GM08714 (cell line): ENCODE measurements around the gene BGLAP.
"Not testable (repeated sequence)": the region's sequence is repeated elsewhere in the genome, so short reads cannot be mapped to it uniquely, and the experiment has no call there.

Experiments used
- H3K4me3 ChIP-seq: fragments of 200-500 bp; sonication (Bioruptor generic); 2 replicates; pipeline ENCODE4 v1.5.1; 2014; ENCODE audit warnings: mild to moderate bottlenecking, low read length, inconsistent platforms
- ZNF274 ChIP-seq: IDR thresholded peaks from 2 replicates; pipeline ENCODE4 v1.6.1; 2012; ENCODE audit warnings: mild to moderate bottlenecking, low read depth, low read length

Gene BGLAP

DNA sequence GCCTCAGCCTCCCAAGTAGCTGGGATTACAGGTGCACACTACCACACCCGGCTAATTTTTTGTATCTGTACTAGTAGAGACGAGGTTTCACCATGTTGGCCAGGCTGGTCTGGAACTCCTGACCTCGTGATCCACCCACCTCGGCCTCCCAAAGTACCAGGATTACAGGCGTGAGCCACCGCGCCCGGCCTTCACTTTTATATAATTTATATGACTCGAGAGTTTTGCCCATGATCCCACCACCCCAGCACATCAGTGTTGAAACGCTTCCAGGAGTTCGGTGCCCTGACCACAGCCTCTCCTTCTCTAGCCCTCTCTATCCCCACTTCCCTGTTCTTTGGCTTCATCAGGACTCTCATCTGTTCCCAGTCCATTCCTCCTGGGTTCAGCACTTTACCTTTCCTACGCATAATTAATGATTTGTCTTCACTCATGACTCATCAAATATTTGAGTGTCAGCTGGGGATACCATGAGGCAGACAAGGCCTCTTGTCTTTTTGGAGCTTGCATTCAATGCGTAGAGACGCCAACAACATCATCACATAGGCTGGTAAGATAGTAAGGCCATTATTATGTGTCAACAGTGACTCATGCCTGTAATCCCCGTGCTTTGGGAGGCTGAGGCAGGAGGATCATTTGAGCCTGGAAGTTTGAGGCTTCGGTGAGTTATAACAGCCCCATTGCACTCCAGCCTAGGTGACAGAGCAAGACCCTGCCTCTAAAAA is 27.8 kb upstream of the BGLAP start:
- peak overlapping the region; percentile 89 for H3K4me3 ChIP-seq
- TF ChIP-seq ZNF274, result no peak

DNA sequence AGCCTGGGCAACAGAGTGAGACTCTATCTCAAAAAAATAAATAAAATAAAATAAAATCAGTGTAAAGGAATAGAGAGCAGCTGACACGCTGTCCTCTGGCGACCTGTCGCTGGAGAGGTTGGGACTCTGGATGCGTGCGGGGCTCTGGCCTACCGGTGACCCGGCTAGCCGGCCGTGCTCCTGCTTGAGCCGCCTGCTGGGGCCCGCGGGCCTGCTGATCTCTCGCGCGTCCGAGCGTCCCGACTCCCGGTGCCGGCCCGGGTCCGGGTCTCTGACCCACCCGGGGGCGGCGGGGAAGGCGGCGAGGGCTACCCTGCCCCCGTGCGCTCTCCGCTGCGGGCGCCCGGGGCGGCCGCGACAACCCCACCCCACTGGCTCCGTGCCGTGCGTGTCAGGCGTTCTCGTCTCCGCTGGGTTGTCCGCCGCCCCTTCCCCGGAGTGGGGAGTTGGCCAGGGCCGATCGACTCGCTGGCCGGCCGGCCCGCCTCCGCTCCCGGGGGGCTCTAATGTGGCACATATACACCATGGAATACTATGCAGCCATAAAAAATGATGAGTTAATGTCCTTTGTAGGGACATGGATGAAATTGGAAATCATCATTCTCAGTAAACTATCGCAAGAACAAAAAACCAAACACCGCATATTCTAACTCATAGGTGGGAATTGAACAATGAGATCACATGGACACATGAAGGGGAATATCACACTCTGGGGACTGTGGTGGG is 25.5 kb upstream of the BGLAP start:
- not testable (repeated sequence) for H3K4me3 ChIP-seq

DNA sequence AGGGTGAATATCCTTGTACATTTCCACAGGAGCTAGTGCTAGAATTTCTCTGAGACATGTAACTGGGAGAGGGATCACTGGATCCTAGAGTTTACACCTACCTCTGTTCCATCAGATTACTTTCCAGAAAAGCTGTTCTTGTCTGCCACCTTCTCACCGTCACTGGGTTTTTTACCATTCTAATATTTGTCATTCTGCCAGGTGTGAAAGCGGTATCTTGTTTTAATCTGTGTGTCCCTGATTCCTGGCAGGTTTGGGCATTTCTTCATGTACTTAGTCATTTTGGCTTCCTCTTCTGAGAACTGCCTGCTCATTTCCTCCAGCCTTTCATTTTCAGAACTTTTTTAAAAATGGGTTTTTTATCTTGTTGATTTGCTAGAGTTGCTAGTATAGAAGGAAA is 24.1 kb upstream of the BGLAP start:
- TF ChIP-seq ZNF274, result no peak
- H3K4me3 ChIP-seq, result peak overlapping the region; percentile 18; the same call in 1 of the 2 replicates

DNA sequence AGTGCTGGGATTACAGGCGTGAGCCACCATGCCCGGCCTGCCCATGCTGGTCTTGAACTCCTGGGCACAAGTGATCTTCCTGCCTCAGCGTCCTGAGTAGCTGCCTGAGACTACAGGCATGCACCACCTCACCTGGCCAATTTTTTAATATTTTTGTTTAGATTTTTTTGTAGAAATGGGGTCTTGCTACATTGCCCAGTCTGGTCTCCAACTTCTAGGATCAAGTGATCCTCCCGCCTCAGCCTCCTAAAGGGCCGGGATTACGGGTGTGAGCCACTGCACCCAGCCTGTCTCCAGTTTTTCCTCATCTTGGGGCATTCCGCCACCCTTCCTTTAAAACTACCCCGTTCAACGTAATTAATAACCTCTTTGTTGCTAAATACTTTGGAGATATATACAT is 21.8 kb upstream of the BGLAP start:
- H3K4me3 ChIP-seq, result no peak overlapping the region
- no peak for TF ChIP-seq ZNF274

DNA sequence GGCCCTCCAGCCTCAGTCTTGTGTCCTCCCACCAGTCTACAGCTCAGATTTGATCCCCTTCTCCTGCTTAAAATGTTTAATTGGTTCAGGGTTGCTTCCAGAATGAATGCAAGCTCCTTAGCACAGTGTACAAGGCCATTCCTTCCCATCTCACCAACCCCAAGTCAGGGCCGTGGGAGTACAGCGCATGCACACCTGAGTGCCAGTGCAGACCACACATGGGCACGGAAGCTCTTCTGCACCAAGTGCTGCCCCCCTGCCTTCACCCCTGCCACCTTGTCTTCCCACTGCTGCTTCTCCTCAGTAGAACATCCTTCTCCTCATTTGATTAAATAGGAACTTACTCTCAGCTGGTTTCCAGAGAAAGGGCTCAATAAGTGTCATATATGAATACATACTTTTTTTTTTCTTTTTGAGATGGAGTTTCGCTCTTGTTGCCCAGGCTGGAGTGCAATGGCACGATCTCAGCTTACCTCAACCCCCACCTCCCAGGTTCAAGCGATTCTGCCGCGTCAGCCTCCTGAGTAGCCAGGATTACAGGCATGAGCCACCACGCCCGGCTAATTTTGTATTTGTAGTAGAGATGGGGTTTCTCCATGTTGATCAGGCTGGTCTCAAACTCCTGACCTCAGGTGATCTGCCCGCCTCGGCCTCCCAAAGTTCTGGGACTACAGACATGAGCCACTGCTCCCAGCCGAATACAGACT is 19.8 kb upstream of the BGLAP start:
- TF ChIP-seq ZNF274, result no peak
- no peak overlapping the region for H3K4me3 ChIP-seq

DNA sequence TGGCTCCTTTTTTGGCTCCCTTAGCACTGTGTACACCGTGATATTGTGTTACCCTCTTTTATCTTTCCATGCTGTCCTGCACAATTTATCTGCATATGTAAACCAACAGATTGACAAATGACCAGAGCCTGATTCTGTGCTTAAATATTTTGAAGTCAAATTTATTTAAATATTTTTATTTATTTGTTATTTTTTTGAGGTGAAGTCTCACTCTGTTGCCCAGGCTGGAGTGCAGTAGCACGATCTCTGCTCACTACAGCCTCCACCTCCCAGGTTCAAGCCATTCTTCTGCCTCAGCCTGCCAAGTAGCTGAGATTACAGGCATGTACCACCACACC is 16.3 kb upstream of the BGLAP start:
- no peak for TF ChIP-seq ZNF274
- peak overlapping the region; percentile 32; the same call in 1 of the 2 replicates for H3K4me3 ChIP-seq

DNA sequence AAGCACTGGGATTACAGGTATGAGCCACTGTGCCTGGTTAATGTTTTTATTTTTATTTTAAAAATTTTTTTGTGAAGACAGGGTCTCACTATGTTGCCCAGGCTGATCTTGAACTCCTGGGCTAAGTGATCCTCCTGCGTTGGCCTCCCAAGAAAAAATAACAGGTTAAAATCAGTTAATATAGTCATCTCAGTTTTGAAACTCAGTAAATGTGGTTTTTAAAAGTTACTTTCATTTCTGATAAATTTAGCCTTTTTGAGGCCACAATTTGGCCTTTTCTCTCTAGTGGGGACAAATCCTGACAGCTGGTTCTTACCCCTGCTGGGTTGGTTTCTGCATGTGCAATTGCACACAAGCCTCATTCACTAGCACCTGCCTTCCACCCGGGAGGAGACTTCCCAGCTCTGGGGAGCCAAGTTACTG is 15.9 kb upstream of the BGLAP start:
- no peak for TF ChIP-seq ZNF274
- peak overlapping the region; percentile 32; the same call in 1 of the 2 replicates for H3K4me3 ChIP-seq

DNA sequence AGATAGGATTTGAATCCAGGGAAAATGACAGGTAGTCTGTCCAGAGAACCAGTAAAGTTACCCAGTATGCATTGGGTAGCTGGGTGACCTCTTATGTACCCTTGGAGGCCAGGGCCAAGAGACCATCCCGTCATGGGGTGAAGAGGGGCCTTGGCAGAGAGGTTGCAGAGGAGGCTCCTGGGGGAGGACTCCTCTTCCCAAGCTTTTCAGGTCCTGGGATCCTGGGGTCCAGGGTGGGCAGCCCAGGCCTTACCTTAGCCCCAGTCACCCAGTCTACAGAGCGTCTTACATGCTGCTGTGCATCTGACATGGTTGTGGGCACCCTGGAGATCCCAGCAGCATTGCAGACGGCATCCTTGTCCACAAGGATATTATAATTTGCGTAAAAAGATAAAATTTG is 15.2 kb upstream of the BGLAP start:
- H3K4me3 ChIP-seq, result no peak overlapping the region; the same call in 1 of the 2 replicates
- TF ChIP-seq ZNF274, result no peak

DNA sequence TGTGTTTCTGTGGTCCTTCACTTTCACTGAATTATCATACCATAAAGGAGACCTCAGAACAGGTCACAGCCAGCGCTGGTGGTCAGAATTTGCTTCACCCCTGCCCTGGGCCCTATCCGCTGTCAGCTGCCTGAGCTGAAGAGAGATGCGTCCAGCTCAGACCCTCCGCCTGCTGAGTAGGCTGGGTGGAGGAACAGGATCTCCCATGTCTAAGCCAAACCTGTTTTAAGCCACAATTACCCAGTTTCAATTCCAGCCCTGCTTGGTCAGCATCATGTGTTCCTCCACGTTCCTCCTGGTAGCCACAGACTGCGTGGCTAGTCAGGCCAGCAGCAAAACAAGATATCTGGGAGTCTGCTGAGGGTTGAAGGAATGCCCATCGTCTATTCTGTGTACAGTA is 13.5 kb upstream of the BGLAP start:
- H3K4me3 ChIP-seq, result no peak overlapping the region
- TF ChIP-seq ZNF274, result no peak

DNA sequence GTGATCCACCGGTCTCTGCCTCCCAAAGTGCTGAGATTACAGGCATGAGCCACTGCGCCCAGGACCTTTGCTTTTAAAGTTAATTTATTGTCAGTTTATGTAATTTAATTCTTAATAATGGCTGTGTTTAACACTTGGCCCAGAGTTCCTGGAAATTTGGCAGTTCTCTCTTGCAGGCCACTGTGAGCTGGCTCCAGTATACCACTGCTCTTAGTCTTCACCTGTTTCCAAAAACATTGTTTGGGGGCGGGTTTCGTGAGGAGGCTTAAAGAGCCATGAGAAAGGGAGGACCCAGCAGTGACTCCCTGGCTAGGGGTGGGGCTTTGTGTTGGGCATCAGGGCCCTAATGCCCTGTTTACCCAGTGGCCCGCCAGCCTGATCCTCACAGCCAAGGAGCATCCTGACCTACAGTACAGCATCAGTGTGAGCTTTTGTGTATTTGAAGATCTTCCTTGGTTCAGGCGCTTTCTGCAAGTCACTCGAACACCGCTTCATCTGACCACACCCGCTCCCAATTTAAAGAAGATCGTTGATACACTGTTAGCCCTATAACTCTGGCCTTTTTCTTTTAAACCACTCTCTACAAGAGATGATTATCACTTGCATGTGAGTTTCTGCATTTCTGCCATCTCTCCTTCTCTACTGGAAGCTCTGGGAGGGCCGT is 12.0 kb upstream of the BGLAP start:
- H3K4me3 ChIP-seq, result no peak overlapping the region
- TF ChIP-seq ZNF274, result no peak

DNA sequence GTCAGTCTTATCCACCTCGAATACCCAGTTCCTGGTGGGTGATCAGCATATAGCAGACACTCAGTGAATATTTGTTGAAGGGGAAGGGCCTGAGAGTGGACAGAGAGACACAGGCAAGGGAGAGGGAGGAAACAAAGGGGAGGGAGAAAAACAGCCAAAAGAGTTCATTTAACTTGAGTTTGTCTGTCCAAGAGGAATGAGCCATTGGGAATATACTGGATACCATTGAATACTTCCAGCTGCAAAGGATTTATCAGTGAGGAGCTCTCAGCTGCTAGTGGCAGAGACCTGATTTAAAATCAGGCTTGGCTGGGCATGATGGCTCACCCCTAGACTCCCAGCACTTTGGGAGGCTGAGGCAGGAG is 11.5 kb upstream of the BGLAP start:
- no peak for TF ChIP-seq ZNF274
- H3K4me3 ChIP-seq, result no peak overlapping the region

DNA sequence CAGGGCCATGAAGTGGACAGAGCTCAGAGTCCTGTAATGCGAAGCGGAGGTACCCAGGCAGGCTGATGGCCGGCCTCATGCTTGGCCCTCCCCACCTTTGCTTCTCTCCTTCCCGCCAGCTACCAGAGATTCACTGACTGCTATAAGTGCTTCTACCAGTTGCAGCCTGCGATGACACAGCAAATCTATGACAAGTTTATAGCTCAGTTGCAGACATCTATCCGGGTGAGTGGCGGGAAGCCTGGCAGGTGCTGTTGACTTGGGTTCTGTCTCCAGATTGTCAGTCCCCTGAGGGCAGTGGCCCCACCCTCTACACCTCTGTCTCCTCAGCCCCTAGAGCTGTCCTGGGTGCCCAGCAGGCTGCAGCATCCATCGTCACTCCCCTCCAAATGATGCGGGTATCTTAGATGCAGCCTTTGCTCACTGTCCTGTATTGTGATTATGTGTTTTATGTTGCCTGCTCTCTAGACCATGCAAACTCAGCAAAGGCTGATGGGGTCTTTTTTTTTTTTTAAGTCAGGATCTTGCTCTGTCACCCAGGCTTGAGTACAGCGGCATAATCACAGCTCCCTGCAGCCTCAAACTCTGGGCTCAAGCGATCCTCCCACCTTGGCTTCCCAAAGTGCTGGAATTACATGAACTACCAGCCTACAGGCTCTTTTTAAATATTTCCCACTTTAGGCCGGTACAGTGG is 9.6 kb upstream of the BGLAP start:
- H3K4me3 ChIP-seq, result no peak overlapping the region
- TF ChIP-seq ZNF274, result no peak

DNA sequence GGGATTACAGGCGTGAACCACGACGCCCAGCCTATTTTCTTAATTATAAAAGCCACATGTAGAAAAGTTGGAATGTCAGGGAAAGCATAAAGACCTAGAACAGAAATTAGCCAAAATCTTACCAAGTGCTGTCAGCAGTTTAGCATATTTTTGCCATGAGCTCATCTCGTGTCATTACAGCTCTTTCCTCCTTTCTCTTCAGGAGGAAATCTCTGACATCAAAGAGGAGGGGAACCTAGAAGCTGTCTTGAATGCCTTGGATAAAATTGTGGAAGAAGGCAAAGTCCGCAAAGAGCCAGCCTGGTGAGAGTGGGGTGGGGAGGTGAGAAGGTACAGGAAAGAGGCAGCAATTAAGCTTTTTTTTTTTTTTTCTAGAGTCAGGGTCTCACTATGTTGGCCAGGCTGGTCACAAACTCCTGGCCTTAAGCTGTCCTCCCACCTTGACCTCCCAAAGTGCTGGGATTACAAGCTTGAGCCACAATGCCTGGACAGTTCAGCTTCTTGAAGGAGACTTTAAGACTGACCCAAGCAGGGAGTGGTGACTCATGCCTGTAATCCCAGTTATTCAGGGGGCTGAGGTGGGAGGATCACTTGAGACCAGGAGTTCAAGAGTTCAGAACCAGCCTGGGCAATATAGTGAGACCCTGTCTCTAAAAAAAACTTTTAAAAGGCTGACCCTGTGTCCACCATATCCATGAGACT is 8.4 kb upstream of the BGLAP start:
- H3K4me3 ChIP-seq, result no peak overlapping the region
- TF ChIP-seq ZNF274, result no peak
